ENCODE results near the gene FAM217B.

FAM217B gene

GRCh38 chr20:59996108-59996507 lies 55.9 kb downstream of the FAM217B start:
- TF ChIP-seq CTCF (IDR thresholded peaks at IDR 0.05; ENCODE audit: borderline replicate concordance, insufficient read depth, low read depth, low read length): no peak
- H3K4me3 ChIP-seq (ENCODE audit: low read depth, low read length): no peak overlapping the region

GRCh38 chr20:59997896-59998295 lies 57.7 kb downstream of the FAM217B start:
- TF ChIP-seq CTCF (IDR thresholded peaks at IDR 0.05; ENCODE audit: borderline replicate concordance, insufficient read depth, low read depth, low read length): no peak
- no peak overlapping the region for H3K4me3 ChIP-seq (ENCODE audit: low read depth, low read length)

Data from GM12875 (cell line).